ENCODE measurements around the gene DSCAM.

DNA sequence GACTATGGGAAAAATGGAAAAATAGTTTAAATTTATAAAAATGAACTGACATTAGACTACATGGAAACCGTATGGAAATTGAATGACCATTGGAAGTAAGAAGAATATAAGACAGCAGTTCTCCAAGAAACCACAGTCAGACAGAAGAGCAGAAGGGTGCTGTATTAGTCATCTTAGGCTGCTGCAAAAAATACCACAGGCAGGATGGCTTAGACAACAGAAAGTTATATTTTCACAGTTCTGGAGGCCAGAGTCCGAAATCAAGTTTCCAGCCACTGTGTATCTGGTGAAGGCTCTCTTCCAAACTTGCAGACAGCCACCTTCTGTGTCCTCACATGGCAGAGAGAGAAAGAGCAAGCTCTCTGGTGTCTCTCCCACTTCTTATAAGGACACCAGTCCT lies 175.2 kb downstream of the DSCAM start:
- TF ChIP-seq, protein P1, sequence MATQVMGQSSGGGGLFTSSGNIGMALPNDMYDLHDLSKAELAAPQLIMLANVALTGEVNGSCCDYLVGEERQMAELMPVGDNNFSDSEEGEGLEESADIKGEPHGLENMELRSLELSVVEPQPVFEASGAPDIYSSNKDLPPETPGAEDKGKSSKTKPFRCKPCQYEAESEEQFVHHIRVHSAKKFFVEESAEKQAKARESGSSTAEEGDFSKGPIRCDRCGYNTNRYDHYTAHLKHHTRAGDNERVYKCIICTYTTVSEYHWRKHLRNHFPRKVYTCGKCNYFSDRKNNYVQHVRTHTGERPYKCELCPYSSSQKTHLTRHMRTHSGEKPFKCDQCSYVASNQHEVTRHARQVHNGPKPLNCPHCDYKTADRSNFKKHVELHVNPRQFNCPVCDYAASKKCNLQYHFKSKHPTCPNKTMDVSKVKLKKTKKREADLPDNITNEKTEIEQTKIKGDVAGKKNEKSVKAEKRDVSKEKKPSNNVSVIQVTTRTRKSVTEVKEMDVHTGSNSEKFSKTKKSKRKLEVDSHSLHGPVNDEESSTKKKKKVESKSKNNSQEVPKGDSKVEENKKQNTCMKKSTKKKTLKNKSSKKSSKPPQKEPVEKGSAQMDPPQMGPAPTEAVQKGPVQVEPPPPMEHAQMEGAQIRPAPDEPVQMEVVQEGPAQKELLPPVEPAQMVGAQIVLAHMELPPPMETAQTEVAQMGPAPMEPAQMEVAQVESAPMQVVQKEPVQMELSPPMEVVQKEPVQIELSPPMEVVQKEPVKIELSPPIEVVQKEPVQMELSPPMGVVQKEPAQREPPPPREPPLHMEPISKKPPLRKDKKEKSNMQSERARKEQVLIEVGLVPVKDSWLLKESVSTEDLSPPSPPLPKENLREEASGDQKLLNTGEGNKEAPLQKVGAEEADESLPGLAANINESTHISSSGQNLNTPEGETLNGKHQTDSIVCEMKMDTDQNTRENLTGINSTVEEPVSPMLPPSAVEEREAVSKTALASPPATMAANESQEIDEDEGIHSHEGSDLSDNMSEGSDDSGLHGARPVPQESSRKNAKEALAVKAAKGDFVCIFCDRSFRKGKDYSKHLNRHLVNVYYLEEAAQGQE (IDR thresholded peaks at IDR 0.05; ENCODE audit: insufficient read depth in 1 of 2, low read depth in 2 of 2, low read length in 2 of 2) = no peak
- TF ChIP-seq POLR2AphosphoS5 (IDR thresholded peaks at IDR 0.05; ENCODE audit: low read depth, low read length) (no peak), SIN3A (IDR thresholded peaks at IDR 0.05; ENCODE audit: borderline replicate concordance, insufficient read depth, low read length) (no peak), TAF1 (IDR thresholded peaks at IDR 0.05; ENCODE audit: borderline replicate concordance, insufficient read depth, low read length) (no peak)

Data from PFSK-1 (cell line).